CD4-positive, alpha-beta T cell (primary cell): Measurements from ENCODE around the gene OTOGL. TPM values are rescaled to one million over a fixed set of nuclear protein-coding genes. Genes with fewer than 3 reads are reported as not detected.

Experiments
- ATAC-seq: fragments of 200-7000 bp; cut with Tn5 transposase; one replicate; pipeline ENCODE4 v1.10.0; 2022; ENCODE audit warnings: mild to moderate bottlenecking; ENCODE audit not compliant: poor library complexity
- CTCF ChIA-PET: fragments of 350-600 bp; sonication (Branson Sonifier 250); formaldehyde crosslinking; loops from one replicate; lab custom pipeline; 2021; ENCODE audit warnings: antibody characterized with exemption, inconsistent platforms; lab: Charles Lee
- POLR2A ChIA-PET: fragments of 350-600 bp; sonication (Branson Sonifier 250); formaldehyde crosslinking; loops from one replicate; lab custom pipeline; 2021; ENCODE audit warnings: antibody characterized with exemption, inconsistent platforms; lab: Charles Lee
- DNase-seq, 14 experiments: peaks; one replicate each; pipeline ENCODE4 v3.0.0-alpha.2; 2013 to 2020; ENCODE audit warnings: mixed read lengths in 2 of 14
- H3K27ac ChIP-seq, 2 donors: one replicate each; pipeline versions ENCODE4 v1.5.1 to v1.7.0; 2013; ENCODE audit warnings: low read length in 2 of 2, low read depth in 1 of 2, mild to moderate bottlenecking in 1 of 2
- H3K27me3 ChIP-seq, 2 experiments: 1 replicate in 1 of 2; 2 replicates in 1 of 2; pipeline versions ENCODE4 v1.6.1 to v1.7.0; 2013; ENCODE audit warnings: low read length in 2 of 2, control low read depth in 1 of 2, mild to moderate bottlenecking in 1 of 2, moderate library complexity in 1 of 2; ENCODE audit not compliant: insufficient read depth in 2 of 2, control insufficient read depth in 1 of 2
- H3K36me3 ChIP-seq: one replicate; pipeline ENCODE4 v1.6.1; 2013; ENCODE audit warnings: low read length, control low read depth; ENCODE audit not compliant: insufficient read depth
- H3K4me1 ChIP-seq: one replicate; pipeline ENCODE4 v1.6.1; 2013; ENCODE audit warnings: low read length, control low read depth; ENCODE audit not compliant: insufficient read depth
- H3K4me3 ChIP-seq: one replicate; pipeline ENCODE4 v1.5.1; 2013; ENCODE audit warnings: mild to moderate bottlenecking, low read length, moderate library complexity
- H3K9me3 ChIP-seq, 2 experiments: 1 replicate in 1 of 2; 2 replicates in 1 of 2; pipeline versions ENCODE4 v1.6.1 to v1.7.0; 2013; ENCODE audit warnings: low read length in 2 of 2, mild to moderate bottlenecking in 2 of 2, control low read depth in 1 of 2, moderate library complexity in 1 of 2; ENCODE audit not compliant: control insufficient read depth in 1 of 2, insufficient read depth in 1 of 2
- H3K27ac Mint-ChIP-seq: one replicate; pipeline ENCODE4 v1.8.0; 2020; ENCODE audit warnings: mixed read lengths
- H3K27me3 Mint-ChIP-seq: one replicate; pipeline ENCODE4 v1.8.0; 2021; ENCODE audit warnings: mixed read lengths
- H3K36me3 Mint-ChIP-seq: one replicate; pipeline ENCODE4 v1.8.0; 2021; ENCODE audit warnings: low read depth, mixed read lengths
- H3K4me1 Mint-ChIP-seq: one replicate; pipeline ENCODE4 v1.8.0; 2021; ENCODE audit warnings: low read depth, mixed read lengths
- H3K4me3 Mint-ChIP-seq: one replicate; pipeline ENCODE4 v1.8.0; 2020; ENCODE audit warnings: mild to moderate bottlenecking, mixed read lengths
- H3K9me3 Mint-ChIP-seq: one replicate; pipeline ENCODE4 v1.8.0; 2020; ENCODE audit warnings: mixed read lengths
- intact Hi-C, 2 experiments: fragments of 100-400 bp; cut with DNase I in 1 of 2; cut with micrococcal nuclease in 1 of 2; formaldehyde crosslinking; loops; one replicate each; pipeline versions ENCODE4 v1.15.1 to v1.9.0; 2023 to 2025; cut with DNase I, micrococcal nuclease
- total RNA-seq, 174 experiments: library from RNA in 2 of 174; stranded (reverse) in 2 of 174; gene quantifications; one replicate each; pipeline ENCODE4 v1.2.3 and lab custom pipeline; 2021 to 2026
- TF ChIP-seq, protein P1 (sequence below): fragments of 200-600 bp; IDR thresholded peaks from one replicate; pipeline ENCODE4 v1.8.0; 2022; ENCODE audit warnings: antibody characterized with exemption, mild to moderate bottlenecking

OTOGL gene
- total RNA-seq, 2 experiments from 2014 or later: not detected

DNA sequence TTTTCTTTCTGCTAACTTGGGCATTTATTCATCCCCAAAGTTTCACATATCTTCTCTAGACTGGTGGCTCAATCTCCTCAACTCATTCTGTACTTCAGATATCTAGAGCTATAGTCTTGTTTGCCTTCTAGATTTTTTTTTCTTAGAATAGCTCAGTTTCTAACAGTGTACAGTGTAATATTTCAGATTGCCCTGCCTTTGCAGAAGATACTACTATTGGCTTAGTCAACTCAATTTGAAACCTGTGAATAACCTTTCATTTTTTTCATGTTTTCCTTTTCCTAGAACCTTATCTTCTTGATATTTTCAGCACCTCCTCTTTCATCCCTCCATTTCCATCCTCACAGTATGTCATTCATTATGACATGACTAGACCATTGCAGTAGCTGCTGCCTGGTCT lies 69.6 kb downstream of the OTOGL start:
- ATAC-seq: no peak
- Mint-ChIP-seq H3K27me3 (peaks cover 11% of the 10 kb centered on the region), H3K36me3 (no peaks in the 10 kb centered on the region), H3K4me3 (no peak overlapping the region), H3K9me3 (no peaks in the 10 kb centered on the region), H3K27ac (no peak overlapping the region), H3K4me1 (no peaks in the 10 kb centered on the region)
- H3K4me1 ChIP-seq: no peaks in the 10 kb centered on the region
- H3K27me3 ChIP-seq: no peaks in the 10 kb centered on the region
- intact Hi-C loops: no loop called here
- ChIA-PET CTCF (no interaction called here), POLR2A (no interaction called here)
- TF ChIP-seq, protein P1, sequence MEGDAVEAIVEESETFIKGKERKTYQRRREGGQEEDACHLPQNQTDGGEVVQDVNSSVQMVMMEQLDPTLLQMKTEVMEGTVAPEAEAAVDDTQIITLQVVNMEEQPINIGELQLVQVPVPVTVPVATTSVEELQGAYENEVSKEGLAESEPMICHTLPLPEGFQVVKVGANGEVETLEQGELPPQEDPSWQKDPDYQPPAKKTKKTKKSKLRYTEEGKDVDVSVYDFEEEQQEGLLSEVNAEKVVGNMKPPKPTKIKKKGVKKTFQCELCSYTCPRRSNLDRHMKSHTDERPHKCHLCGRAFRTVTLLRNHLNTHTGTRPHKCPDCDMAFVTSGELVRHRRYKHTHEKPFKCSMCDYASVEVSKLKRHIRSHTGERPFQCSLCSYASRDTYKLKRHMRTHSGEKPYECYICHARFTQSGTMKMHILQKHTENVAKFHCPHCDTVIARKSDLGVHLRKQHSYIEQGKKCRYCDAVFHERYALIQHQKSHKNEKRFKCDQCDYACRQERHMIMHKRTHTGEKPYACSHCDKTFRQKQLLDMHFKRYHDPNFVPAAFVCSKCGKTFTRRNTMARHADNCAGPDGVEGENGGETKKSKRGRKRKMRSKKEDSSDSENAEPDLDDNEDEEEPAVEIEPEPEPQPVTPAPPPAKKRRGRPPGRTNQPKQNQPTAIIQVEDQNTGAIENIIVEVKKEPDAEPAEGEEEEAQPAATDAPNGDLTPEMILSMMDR: no peak
- no peak overlapping the region for H3K4me3 ChIP-seq
- H3K27ac ChIP-seq: no peak overlapping the region
- H3K36me3 ChIP-seq: no peaks in the 10 kb centered on the region
- no peaks in the 10 kb centered on the region for H3K9me3 ChIP-seq
- no peak for DNase-seq

DNA sequence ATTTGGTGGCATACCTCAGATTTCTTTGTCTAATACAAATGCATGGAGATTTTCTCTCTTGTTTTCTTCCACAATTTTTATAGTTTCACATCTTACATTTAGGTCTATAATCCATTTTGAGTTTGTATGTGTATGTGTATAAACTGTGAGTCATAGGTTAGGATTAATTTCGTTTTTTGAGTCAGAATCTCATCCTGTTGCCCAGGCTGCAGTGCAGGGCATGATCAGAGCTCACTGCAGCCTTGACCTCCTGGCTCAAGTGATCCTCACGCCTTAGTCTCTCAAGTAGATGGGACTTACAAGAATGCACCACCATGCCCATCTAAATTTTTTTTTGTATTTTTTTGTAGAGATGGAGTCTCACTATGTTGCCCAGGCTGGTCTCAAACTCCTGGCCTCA lies 71.6 kb downstream of the OTOGL start:
- TF ChIP-seq, protein P1: no peak
- ATAC-seq (no peak), DNase-seq (no peak)
- H3K9me3 Mint-ChIP-seq: no peaks in the 10 kb centered on the region
- H3K27me3 Mint-ChIP-seq: peaks cover 13% of the 10 kb centered on the region
- CTCF ChIA-PET: no interaction called here
- intact Hi-C loops: no loop called here
- no peaks in the 10 kb centered on the region for H3K4me1 Mint-ChIP-seq
- Histone ChIP-seq H3K27me3 (no peaks in the 10 kb centered on the region), H3K9me3 (no peaks in the 10 kb centered on the region), H3K27ac (no peak overlapping the region), H3K4me1 (no peaks in the 10 kb centered on the region), H3K36me3 (no peaks in the 10 kb centered on the region), H3K4me3 (no peak overlapping the region)
- H3K4me3 Mint-ChIP-seq: no peak overlapping the region
- POLR2A ChIA-PET: no interaction called here
- H3K27ac Mint-ChIP-seq: no peak overlapping the region
- no peaks in the 10 kb centered on the region for H3K36me3 Mint-ChIP-seq

DNA sequence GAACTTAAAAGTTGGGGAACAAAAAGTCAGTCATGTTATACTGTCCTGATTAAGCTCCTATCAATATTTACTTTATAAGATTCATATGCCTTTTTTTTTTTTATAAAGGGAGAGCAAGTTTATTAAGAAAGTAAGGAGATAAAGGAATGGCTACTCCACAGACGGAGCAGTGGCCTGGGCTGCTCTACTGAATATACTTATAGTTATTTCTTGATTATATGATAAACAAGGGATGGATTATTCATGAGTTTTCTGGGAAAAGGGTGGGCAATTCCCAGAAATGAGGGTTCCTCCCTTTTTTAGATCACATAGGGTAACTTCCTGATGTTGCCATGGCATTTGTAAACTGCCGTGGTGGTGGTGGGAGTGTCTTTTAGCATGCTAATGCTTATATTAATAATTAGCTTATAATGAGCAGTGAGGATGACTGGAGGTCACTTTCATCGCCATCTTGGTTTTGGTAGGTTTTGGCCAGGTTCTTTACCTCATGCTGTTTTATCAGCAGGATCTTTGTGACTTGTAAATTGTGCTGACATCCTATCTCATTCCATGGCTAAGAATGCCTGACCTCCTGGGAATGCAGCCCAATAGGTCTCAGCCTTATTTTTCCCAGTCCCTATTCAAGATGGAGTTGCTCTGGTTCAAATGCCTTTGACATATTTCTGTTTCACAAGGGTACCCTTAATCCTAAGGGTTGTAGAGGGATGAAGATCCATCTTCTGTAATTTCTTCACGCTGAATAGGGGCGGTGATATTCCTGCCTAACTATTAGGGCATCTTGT lies 73.9 kb downstream of the OTOGL start:
- no peak for DNase-seq
- intact Hi-C loops: no loop called here
- no peak overlapping the region for H3K4me3 ChIP-seq
- no peaks in the 10 kb centered on the region for H3K4me1 Mint-ChIP-seq
- TF ChIP-seq, protein P1: no peak
- H3K27ac Mint-ChIP-seq: no peak overlapping the region
- no peaks in the 10 kb centered on the region for H3K9me3 ChIP-seq
- H3K27me3 ChIP-seq: no peaks in the 10 kb centered on the region
- H3K27me3 Mint-ChIP-seq: peaks cover 13% of the 10 kb centered on the region
- H3K27ac ChIP-seq: no peak overlapping the region
- no peaks in the 10 kb centered on the region for H3K9me3 Mint-ChIP-seq
- CTCF ChIA-PET: no interaction called here
- H3K4me1 ChIP-seq: no peaks in the 10 kb centered on the region
- H3K4me3 Mint-ChIP-seq: no peak overlapping the region
- POLR2A ChIA-PET: no interaction called here
- no peaks in the 10 kb centered on the region for H3K36me3 Mint-ChIP-seq
- ATAC-seq: no peak
- no peaks in the 10 kb centered on the region for H3K36me3 ChIP-seq
